K562 (cell line): ENCODE results near the gene EGFL7. TPM values are rescaled to one million over a fixed set of nuclear protein-coding genes. Genes with fewer than 3 reads are reported as not detected.

Source experiments
- ARID3B ChIP-seq: fragments of 250-450 bp; sonication (Bioruptor Pico); IDR thresholded peaks from 2 replicates; pipeline ENCODE4 v1.4.0; 2020; ENCODE audit warnings: borderline replicate concordance
- C11orf30 ChIP-seq: fragments of 450-650 bp; IDR thresholded peaks from 2 replicates; pipeline ENCODE4 v1.6.1; 2016; ENCODE audit warnings: low read depth, mild to moderate bottlenecking
- DLX4 ChIP-seq: fragments of 250-450 bp; sonication (Bioruptor Pico); IDR thresholded peaks from 2 replicates; pipeline ENCODE4 v1.6.1; 2021; ENCODE audit warnings: mild to moderate bottlenecking
- E2F4 ChIP-seq: sonication (generic); formaldehyde crosslinking; IDR thresholded peaks from 2 replicates; pipeline ENCODE4 v1.8.0; 2022; ENCODE audit warnings: mild to moderate bottlenecking, low read depth, missing genetic modification reagents
- JUN ChIP-seq, 2 experiments: sonication (generic) in 1 of 2; formaldehyde crosslinking in 1 of 2; IDR thresholded peaks; 2 replicates each; pipeline versions ENCODE4 v1.6.1 to v1.8.0; 2012 to 2022; ENCODE audit warnings: borderline replicate concordance in 2 of 2, mild to moderate bottlenecking in 2 of 2, improper control_type of control experiment in 1 of 2, low read depth in 1 of 2, low read length in 1 of 2, missing genetic modification reagents in 1 of 2
- KAT8 ChIP-seq: fragments of 450-650 bp; IDR thresholded peaks from 2 replicates; pipeline ENCODE4 v1.6.1; 2016; ENCODE audit warnings: low read depth, mild to moderate bottlenecking
- NRF1 ChIP-seq, 2 experiments: fragments of 450-650 bp; IDR thresholded peaks in 1 of 2; conservative IDR thresholded peaks in 1 of 2; 2 replicates each; pipeline ENCODE4 v1.6.1; 2014; ENCODE audit warnings: mild to moderate bottlenecking in 2 of 2
- POLR2H ChIP-seq: IDR thresholded peaks from 2 replicates; pipeline ENCODE4 v1.6.1; 2016; ENCODE audit warnings: missing genetic modification characterization, low read depth, mild to moderate bottlenecking, control low read depth, missing compliant biosample characterization, moderate library complexity
- TRIM25 ChIP-seq: fragments of 450-650 bp; IDR thresholded peaks from 2 replicates; pipeline ENCODE4 v1.7.0; 2016; ENCODE audit warnings: borderline replicate concordance
- ZBTB11 ChIP-seq, 3 experiments: fragments of 200-800 bp in 1 of 3; fragments of 250-450 bp in 1 of 3; fragments of 450-650 bp in 1 of 3; sonication (Bioruptor Pico) in 1 of 3; sonication (Bioruptor generic) in 1 of 3; formaldehyde crosslinking in 1 of 3; IDR thresholded peaks; 2 replicates each; pipeline versions ENCODE4 v1.6.1 to v1.8.0; 2016 to 2022; ENCODE audit warnings: mild to moderate bottlenecking in 2 of 3, missing genetic modification characterization in 2 of 3, missing compliant biosample characterization in 1 of 3, moderate library complexity in 1 of 3
- ZC3H8 ChIP-seq: fragments of 450-650 bp; IDR thresholded peaks from 2 replicates; pipeline ENCODE4 v1.6.1; 2017
- ZNF253 ChIP-seq: fragments of 250-450 bp; sonication (Bioruptor Pico); conservative IDR thresholded peaks from 2 replicates; pipeline ENCODE4 v1.6.1; 2021; ENCODE audit warnings: mild to moderate bottlenecking
- ZNF280A ChIP-seq: fragments of 450-650 bp; IDR thresholded peaks from 2 replicates; pipeline ENCODE4 v1.6.1; 2018; ENCODE audit warnings: mild to moderate bottlenecking, low read depth; ENCODE audit not compliant: partially characterized antibody
- ZNF778 ChIP-seq: fragments of 450-650 bp; formaldehyde crosslinking; IDR thresholded peaks from 2 replicates; pipeline ENCODE4 v1.4.0; 2020; ENCODE audit warnings: mild to moderate bottlenecking, moderate library complexity
- polyA plus RNA-seq, 8 experiments: library from polyadenylated mRNA; depleted of rRNA in 4 of 8; stranded (reverse) in 5 of 8; unstranded in 3 of 8; fragments of >200 nt; fragmentation: Nextera tagmentation in 2 of 8; fragmentation: Illumina TruSeq in 1 of 8; extraction: Ambion mirVana in 2 of 8; extraction: Trizol in 1 of 8; gene quantifications; 2 replicates each; pipeline versions ENCODE4 v1.2.1 to v1.2.3, GENCODE V29; 2011 to 2014; ENCODE audit warnings: inconsistent platforms in 1 of 8, missing spikeins in 1 of 8
- total RNA-seq, 7 experiments: library from RNA; depleted of rRNA in 6 of 7; stranded (reverse); fragments of >200 nt in 6 of 7; fragmentation: Illumina TruSeq in 2 of 7; extraction: Trizol in 2 of 7; gene quantifications; 2 replicates each; pipeline versions ENCODE4 v1.2.1 to v1.2.3, GENCODE V29; 2011 to 2021; ENCODE audit warnings: low replicate concordance in 1 of 7

EGFL7 gene
- total and polyA plus RNA-seq, 9 of the 15 experiments (the other 6 are each of a cell fraction or from before 2014, with no cell fraction given): 1.5 to 286 (median 55.5) TPM

- TF ChIP-seq TRIM25 (no peak), ZBTB11 (CRISPR knock-in tag; IDR thresholded peaks at IDR 0.05) (peak in 1 of 3 experiments; percentile 85; a peak in 2 of 6 replicates), POLR2H (no peak; the same call in 1 of the 2 replicates), E2F4 (CRISPR knock-in tag) (no peak), C11orf30 (no peak), ZC3H8 (no peak), NRF1 (conservative IDR thresholded peaks at IDR 0.05 in 1 of 2, IDR thresholded peaks at IDR 0.05 in 1 of 2) (no peak; a peak in 1 of 4 replicates), JUN (IDR thresholded peaks at IDR 0.05; ENCODE audit: borderline replicate concordance, low read depth, low read length) (peak; percentile 11; the same call in 1 of the 2 replicates), JUN (CRISPR knock-in tag; IDR thresholded peaks at IDR 0.05; ENCODE audit: borderline replicate concordance) (no peak), ARID3B (CRISPR knock-in tag) (no peak), ZNF253 (CRISPR knock-in tag) (no peak), KAT8 (no peak), ZNF280A (no peak), ZNF778 (CRISPR knock-in tag) (no peak), DLX4 (CRISPR knock-in tag) (no peak)
These were observed at the start of gene EGFL7 (continued) for GRCh38 chr9:136662656-136663581.
